Panc1 (cell line): ENCODE data around the gene RRAGC. TPM values are rescaled to one million over a fixed set of nuclear protein-coding genes. Genes with fewer than 3 reads are reported as not detected.

Source experiments
- ATAC-seq: fragments of 200-7000 bp; cut with Tn5 transposase; 2 replicates; pipeline ENCODE4 v1.9.1; 2020; ENCODE audit warnings: mild to moderate bottlenecking, moderate library complexity
- BruUV-seq: library from RNA; stranded (reverse); fragments of 400-500 nt; replicated peaks from 2 replicates; lab custom pipeline; 2021; lab: Mats Ljungman, UMichigan
- CTCF ChIA-PET: fragments of 300-600 bp; sonication (Branson Sonifier 250); formaldehyde crosslinking; loops from one replicate; lab custom pipeline; 2022; ENCODE audit warnings: antibody characterized with exemption; lab: Charles Lee
- POLR2A ChIA-PET: fragments of 300-600 bp; sonication (Branson Sonifier 250); formaldehyde crosslinking; loops from one replicate; lab custom pipeline; 2022; ENCODE audit warnings: antibody characterized with exemption; lab: Charles Lee
- DNase-seq: peaks from one replicate; pipeline ENCODE4 v3.0.0-alpha.2; 2010; ENCODE audit warnings: low read depth, low spot score
- H3K27ac ChIP-seq: 2 replicates; pipeline ENCODE4 v1.5.1; 2011; ENCODE audit warnings: mild to moderate bottlenecking, low read length, inconsistent platforms
- H3K27me3 ChIP-seq: fragments of 200-500 bp; sonication (Bioruptor generic); 2 replicates; pipeline ENCODE4 v1.6.0; 2014; ENCODE audit warnings: low read length, inconsistent platforms; ENCODE audit not compliant: control insufficient read depth, insufficient read depth
- H3K36me3 ChIP-seq: fragments of 200-500 bp; sonication (Bioruptor generic); 2 replicates; pipeline ENCODE4 v1.5.1; 2014; ENCODE audit warnings: inconsistent platforms, mild to moderate bottlenecking, low read length, moderate library complexity; ENCODE audit not compliant: control insufficient read depth, insufficient read depth
- H3K4me1 ChIP-seq: 2 replicates; pipeline ENCODE4 v1.5.1; 2011; ENCODE audit warnings: inconsistent platforms, mild to moderate bottlenecking, low read length, moderate library complexity; ENCODE audit not compliant: control insufficient read depth, insufficient read depth
- H3K4me3 ChIP-seq, 2 experiments: 2 replicates each; pipeline ENCODE4 v1.5.1; 2011 to 2012; ENCODE audit warnings: low read depth in 2 of 2, low read length in 2 of 2, mild to moderate bottlenecking in 2 of 2, inconsistent platforms in 1 of 2, moderate library complexity in 1 of 2
- H3K9me3 ChIP-seq: fragments of 200-500 bp; sonication (Bioruptor generic); 2 replicates; pipeline ENCODE4 v1.5.1; 2014; ENCODE audit warnings: low read depth, mild to moderate bottlenecking, inconsistent platforms, low read length, moderate library complexity; ENCODE audit not compliant: control insufficient read depth, insufficient read depth
- CTCF ChIP-seq: fragments of 450-650 bp; IDR thresholded peaks from 2 replicates; pipeline ENCODE4 v1.5.1; 2017; ENCODE audit warnings: mild to moderate bottlenecking
- POLR2AphosphoS5 ChIP-seq: IDR thresholded peaks from 2 replicates; pipeline ENCODE4 v1.6.1; 2012; ENCODE audit warnings: mild to moderate bottlenecking, low read depth, low read length, moderate library complexity
- SIN3A ChIP-seq: IDR thresholded peaks from 2 replicates; pipeline ENCODE4 v1.6.1; 2012; ENCODE audit warnings: low read depth, mild to moderate bottlenecking, low read length, moderate library complexity, borderline replicate concordance; ENCODE audit not compliant: insufficient read depth
- TCF7L2 ChIP-seq: IDR thresholded peaks from 2 replicates; pipeline ENCODE4 v1.6.1; 2011; ENCODE audit warnings: mild to moderate bottlenecking, low read depth, low read length, inconsistent platforms
- in situ Hi-C: cut with HindIII; loops from 2 replicates; pipeline ENCODE4 v1.10.0; 2016; ENCODE audit warnings: low sequenced_read_pairs, low pct_unique_long_range_greater_than_20kb
- intact Hi-C: fragments of 100-400 bp; cut with micrococcal nuclease; formaldehyde crosslinking; loops from one replicate; pipeline ENCODE4 v1.10.0; 2022; ENCODE audit not compliant: unreplicated experiment
- total RNA-seq: library from RNA; stranded (reverse); gene quantifications from one replicate; pipeline ENCODE4 v1.2.1, GENCODE V29; 2021; ENCODE audit not compliant: unreplicated experiment
- TF ChIP-seq, protein P1 (sequence below), 2 experiments: IDR thresholded peaks; 2 replicates each; pipeline ENCODE4 v1.6.1; 2011 to 2012; ENCODE audit warnings: low read depth in 2 of 2, control low read depth in 1 of 2, low read length in 1 of 2, mild to moderate bottlenecking in 1 of 2, moderate library complexity in 1 of 2; ENCODE audit not compliant: insufficient read depth in 1 of 2

RRAGC gene
- total RNA-seq, 1 experiment from 2014 or later = 44.3 TPM

GRCh38 chr1:38791892-38792291 lies 67.7 kb downstream of the RRAGC start:
- in situ Hi-C loops = no loop called here
- H3K27me3 ChIP-seq = peaks cover 18% of the 10 kb centered on the region
- TF ChIP-seq SIN3A (no peak), TCF7L2 (no peak), POLR2AphosphoS5 (no peak), CTCF (no peak)
- TF ChIP-seq, protein P1, sequence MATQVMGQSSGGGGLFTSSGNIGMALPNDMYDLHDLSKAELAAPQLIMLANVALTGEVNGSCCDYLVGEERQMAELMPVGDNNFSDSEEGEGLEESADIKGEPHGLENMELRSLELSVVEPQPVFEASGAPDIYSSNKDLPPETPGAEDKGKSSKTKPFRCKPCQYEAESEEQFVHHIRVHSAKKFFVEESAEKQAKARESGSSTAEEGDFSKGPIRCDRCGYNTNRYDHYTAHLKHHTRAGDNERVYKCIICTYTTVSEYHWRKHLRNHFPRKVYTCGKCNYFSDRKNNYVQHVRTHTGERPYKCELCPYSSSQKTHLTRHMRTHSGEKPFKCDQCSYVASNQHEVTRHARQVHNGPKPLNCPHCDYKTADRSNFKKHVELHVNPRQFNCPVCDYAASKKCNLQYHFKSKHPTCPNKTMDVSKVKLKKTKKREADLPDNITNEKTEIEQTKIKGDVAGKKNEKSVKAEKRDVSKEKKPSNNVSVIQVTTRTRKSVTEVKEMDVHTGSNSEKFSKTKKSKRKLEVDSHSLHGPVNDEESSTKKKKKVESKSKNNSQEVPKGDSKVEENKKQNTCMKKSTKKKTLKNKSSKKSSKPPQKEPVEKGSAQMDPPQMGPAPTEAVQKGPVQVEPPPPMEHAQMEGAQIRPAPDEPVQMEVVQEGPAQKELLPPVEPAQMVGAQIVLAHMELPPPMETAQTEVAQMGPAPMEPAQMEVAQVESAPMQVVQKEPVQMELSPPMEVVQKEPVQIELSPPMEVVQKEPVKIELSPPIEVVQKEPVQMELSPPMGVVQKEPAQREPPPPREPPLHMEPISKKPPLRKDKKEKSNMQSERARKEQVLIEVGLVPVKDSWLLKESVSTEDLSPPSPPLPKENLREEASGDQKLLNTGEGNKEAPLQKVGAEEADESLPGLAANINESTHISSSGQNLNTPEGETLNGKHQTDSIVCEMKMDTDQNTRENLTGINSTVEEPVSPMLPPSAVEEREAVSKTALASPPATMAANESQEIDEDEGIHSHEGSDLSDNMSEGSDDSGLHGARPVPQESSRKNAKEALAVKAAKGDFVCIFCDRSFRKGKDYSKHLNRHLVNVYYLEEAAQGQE (IDR thresholded peaks at IDR 0.05; ENCODE audit: insufficient read depth in 1 of 2, low read depth in 2 of 2, low read length in 1 of 2) = no peak
- intact Hi-C loops = no loop called here
- BruUV-seq = no TSS peak
- no peak overlapping the region for H3K27ac ChIP-seq
- H3K4me1 ChIP-seq = no peaks in the 10 kb centered on the region
- no peak overlapping the region for H3K4me3 ChIP-seq
- H3K36me3 ChIP-seq = no peaks in the 10 kb centered on the region
- ATAC-seq = no peak
- ChIA-PET CTCF (no interaction called here), POLR2A (no interaction called here)
- no peaks in the 10 kb centered on the region; the same call in 1 of the 2 replicates for H3K9me3 ChIP-seq
- no peak for DNase-seq

DNA sequence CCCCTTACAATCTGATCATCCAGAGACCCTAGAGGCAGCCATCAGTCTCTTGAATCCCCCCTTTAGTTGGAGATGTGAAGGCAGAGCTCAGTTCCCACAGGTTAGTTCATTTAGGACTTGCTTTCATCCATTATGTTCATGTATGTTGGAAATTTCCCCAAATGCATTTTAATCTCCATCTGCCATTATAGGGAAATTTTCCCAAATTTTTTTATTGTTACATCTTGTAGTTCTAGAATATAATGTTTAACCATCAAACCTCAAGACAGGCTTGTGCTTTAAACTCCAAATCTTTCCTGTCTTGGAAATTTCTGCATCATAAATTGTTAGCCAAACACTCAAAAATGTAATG lies 68.4 kb downstream of the RRAGC start:
- TF ChIP-seq SIN3A = no peak
- TF ChIP-seq CTCF = no peak
- in situ Hi-C loops (no loop called here), intact Hi-C loops (no loop called here)
- POLR2A ChIA-PET = no interaction called here
- ATAC-seq (no peak), DNase-seq (no peak)
- H3K27ac ChIP-seq = no peak overlapping the region
- H3K4me3 ChIP-seq = no peak overlapping the region
- no peaks in the 10 kb centered on the region for H3K36me3 ChIP-seq
- BruUV-seq = no TSS peak
- no peaks in the 10 kb centered on the region; the same call in 1 of the 2 replicates for H3K9me3 ChIP-seq
- H3K27me3 ChIP-seq = peaks cover 16% of the 10 kb centered on the region
- CTCF ChIA-PET = no interaction called here
- H3K4me1 ChIP-seq = no peaks in the 10 kb centered on the region
